HepG2 (cell line): ENCODE data around the gene RAB17. TPM values are rescaled to one million over a fixed set of nuclear protein-coding genes. Genes with fewer than 3 reads are reported as not detected.

Source experiments
- ATAC-seq: fragments of 200-7000 bp; cut with Tn5 transposase; 3 replicates; pipeline ENCODE4 v1.9.1; 2020; ENCODE audit warnings: mild to moderate bottlenecking, moderate library complexity
- BruUV-seq: library from RNA; stranded (reverse); fragments of 400-500 nt; replicated peaks from 2 replicates; lab custom pipeline; 2021; lab: Mats Ljungman, UMichigan
- CTCF ChIA-PET: fragments of 300-600 bp; formaldehyde crosslinking; extraction: SDS; loops from one replicate; lab custom pipeline; 2021; ENCODE audit warnings: low total read pairs, inconsistent platforms, low intra/inter-chr PET ratio; lab: Yijun Ruan, JAX
- POLR2A ChIA-PET: fragments of 350-600 bp; sonication (Branson Sonifier 250); formaldehyde crosslinking; loops from one replicate; lab custom pipeline; 2020; ENCODE audit warnings: antibody characterized with exemption, inconsistent platforms; lab: Yijun Ruan, JAX
- DNase-seq: peaks from one replicate; pipeline ENCODE4 v3.0.0-alpha.2; 2015; ENCODE audit warnings: low spot score
- FAIRE-seq: peaks from 3 replicates; lab custom pipeline; 2011; peaks lifted over from hg19 to GRCh38; lab: Jason Lieb, UNC
- H2AFZ ChIP-seq: one replicate; pipeline ENCODE4 v1.6.1; 2011; ENCODE audit warnings: low read length, inconsistent platforms
- H3K27ac ChIP-seq: fragments of 300-600 bp; 3 replicates; pipeline ENCODE4 v1.8.0; 2011; ENCODE audit warnings: mixed run types, mild to moderate bottlenecking, mixed read lengths, low read length, inconsistent platforms; ENCODE audit not compliant: insufficient read depth; ENCODE audit errors: extremely low read length
- H3K27me3 ChIP-seq, 2 experiments: fragments of 200-600 bp in 1 of 2; 2 replicates in 1 of 2; 3 replicates in 1 of 2; pipeline versions ENCODE4 v1.6.0 to v1.8.0; 2011; ENCODE audit warnings: low read length in 2 of 2, mild to moderate bottlenecking in 2 of 2, moderate library complexity in 2 of 2, inconsistent platforms in 1 of 2; ENCODE audit not compliant: insufficient read depth in 2 of 2, control insufficient read depth in 1 of 2
- H3K36me3 ChIP-seq, 2 experiments: fragments of 200-600 bp in 1 of 2; replicated peaks in 1 of 2; 2 replicates in 1 of 2; 3 replicates in 1 of 2; pipeline versions ENCODE4 v1.5.1 to v1.8.0; 2011; ENCODE audit warnings: low read length in 2 of 2, inconsistent platforms in 1 of 2; ENCODE audit not compliant: insufficient read depth in 2 of 2, control insufficient read depth in 1 of 2
- H3K4me1 ChIP-seq: 2 replicates; pipeline ENCODE4 v1.5.1; 2012; ENCODE audit warnings: low read length, inconsistent platforms; ENCODE audit not compliant: insufficient read depth
- H3K4me2 ChIP-seq: 2 replicates; pipeline ENCODE4 v1.6.0; 2011; ENCODE audit warnings: low read depth, low read length, inconsistent platforms
- H3K4me3 ChIP-seq, 3 experiments: fragments of 200-600 bp in 1 of 3; sonication (generic), shearing (Covaris generic) in 1 of 3; replicated peaks in 1 of 3; 2 replicates each; pipeline ENCODE4 v1.5.1; 2011 to 2016; ENCODE audit warnings: low read length in 3 of 3, inconsistent platforms in 2 of 3, low read depth in 2 of 3, mild to moderate bottlenecking in 2 of 3, control low read depth in 1 of 3, mixed read lengths in 1 of 3; ENCODE audit not compliant: insufficient read depth in 1 of 3
- H3K79me2 ChIP-seq: one replicate; pipeline ENCODE4 v1.6.1; 2011; ENCODE audit warnings: low read length, inconsistent platforms; ENCODE audit not compliant: insufficient read depth
- H3K9ac ChIP-seq: 2 replicates; pipeline ENCODE4 v1.6.0; 2011; ENCODE audit warnings: mild to moderate bottlenecking, low read depth, low read length, inconsistent platforms; ENCODE audit not compliant: insufficient read depth
- H3K9me3 ChIP-seq: 2 replicates; pipeline ENCODE4 v1.5.1; 2012; ENCODE audit warnings: mild to moderate bottlenecking, low read length
- H4K20me1 ChIP-seq: 2 replicates; pipeline ENCODE4 v1.6.0; 2011; ENCODE audit warnings: inconsistent platforms, mild to moderate bottlenecking, low read length, moderate library complexity; ENCODE audit not compliant: insufficient read depth
- AGO2 ChIP-seq: fragments of 200-400 bp; formaldehyde crosslinking; optimal IDR thresholded peaks from 2 replicates; pipeline ENCODE3; 2017; ENCODE audit warnings: mild to moderate bottlenecking, low read depth, low read length, moderate library complexity
- CHCHD3 ChIP-seq: sonication (generic); formaldehyde crosslinking; IDR thresholded peaks from 2 replicates; pipeline ENCODE4 v1.8.0; 2022; ENCODE audit warnings: mild to moderate bottlenecking, missing genetic modification reagents, moderate library complexity
- HNRNPLL ChIP-seq: fragments of 200-400 bp; formaldehyde crosslinking; IDR thresholded peaks from 2 replicates; pipeline ENCODE4 v1.6.1; 2017; ENCODE audit warnings: mild to moderate bottlenecking, low read depth, low read length; ENCODE audit not compliant: poor library complexity, severe bottlenecking
- IRF9 ChIP-seq: sonication (generic); formaldehyde crosslinking; IDR thresholded peaks from 2 replicates; pipeline ENCODE4 v1.8.0; 2022; ENCODE audit warnings: missing genetic modification reagents, mild to moderate bottlenecking, borderline replicate concordance
- ZBTB34 ChIP-seq: sonication (generic); formaldehyde crosslinking; IDR thresholded peaks from 2 replicates; pipeline ENCODE4 v1.8.0; 2022; ENCODE audit warnings: mild to moderate bottlenecking, missing genetic modification reagents
- ZBTB37 ChIP-seq: sonication (generic); formaldehyde crosslinking; IDR thresholded peaks from 2 replicates; pipeline ENCODE4 v1.4.0; 2020; ENCODE audit warnings: mild to moderate bottlenecking, missing genetic modification reagents
- ZNF558 ChIP-seq: sonication (generic); formaldehyde crosslinking; IDR thresholded peaks from 2 replicates; pipeline ENCODE4 v1.9.0; 2022; ENCODE audit warnings: mild to moderate bottlenecking, missing genetic modification reagents, borderline replicate concordance
- ZNF839 ChIP-seq: sonication (generic); formaldehyde crosslinking; IDR thresholded peaks from 2 replicates; pipeline ENCODE4 v1.4.0; 2020; ENCODE audit warnings: missing genetic modification reagents, mild to moderate bottlenecking, borderline replicate concordance
- WGBS: methylation state at CpG from one replicate; pipeline ENCODE4 v1.1.6; 2017; ENCODE audit warnings: low lambda C conversion rate; 5-methylcytosine and 5-hydroxymethylcytosine counted together
- in situ Hi-C: cut with HindIII; loops from 2 replicates; pipeline ENCODE4 v1.10.0; 2017; ENCODE audit warnings: low pct_unique_long_range_greater_than_20kb; ENCODE audit not compliant: extremely low pct_ligation_motif_present
- intact Hi-C: fragments of 100-400 bp; cut with micrococcal nuclease; formaldehyde crosslinking; loops from one replicate; pipeline ENCODE4 v1.10.0; 2022; ENCODE audit not compliant: unreplicated experiment
- polyA plus RNA-seq, 8 experiments: library from polyadenylated mRNA; depleted of rRNA in 3 of 8; stranded (reverse) in 7 of 8; unstranded in 1 of 8; fragments of >200 nt; fragmentation: Illumina TruSeq in 4 of 8; extraction: Trizol in 4 of 8; gene quantifications; 2 replicates each; pipeline versions ENCODE4 v1.2.1 to v1.2.3, GENCODE V29; 2011 to 2016; ENCODE audit warnings: low read depth in 4 of 8, missing spikeins in 1 of 8, mixed read lengths in 1 of 8; ENCODE audit not compliant: insufficient read depth in 1 of 8
- total RNA-seq, 5 experiments: library from RNA; depleted of rRNA; stranded (reverse); fragments of >200 nt; fragmentation: Illumina TruSeq; extraction: Trizol; gene quantifications; 2 replicates each; pipeline ENCODE4 v1.2.3, GENCODE V29; 2016; ENCODE audit warnings: low read depth in 1 of 5
- TF ChIP-seq, protein P1 (sequence below): sonication (generic); formaldehyde crosslinking; IDR thresholded peaks from 2 replicates; pipeline ENCODE4 v1.4.0; 2020; ENCODE audit warnings: missing genetic modification reagents

The RAB17 gene
- total and polyA plus RNA-seq, 2 of the 13 experiments (the other 11 are each of a cell fraction or from before 2014, with no cell fraction given): 68.0 to 124 TPM

DNA sequence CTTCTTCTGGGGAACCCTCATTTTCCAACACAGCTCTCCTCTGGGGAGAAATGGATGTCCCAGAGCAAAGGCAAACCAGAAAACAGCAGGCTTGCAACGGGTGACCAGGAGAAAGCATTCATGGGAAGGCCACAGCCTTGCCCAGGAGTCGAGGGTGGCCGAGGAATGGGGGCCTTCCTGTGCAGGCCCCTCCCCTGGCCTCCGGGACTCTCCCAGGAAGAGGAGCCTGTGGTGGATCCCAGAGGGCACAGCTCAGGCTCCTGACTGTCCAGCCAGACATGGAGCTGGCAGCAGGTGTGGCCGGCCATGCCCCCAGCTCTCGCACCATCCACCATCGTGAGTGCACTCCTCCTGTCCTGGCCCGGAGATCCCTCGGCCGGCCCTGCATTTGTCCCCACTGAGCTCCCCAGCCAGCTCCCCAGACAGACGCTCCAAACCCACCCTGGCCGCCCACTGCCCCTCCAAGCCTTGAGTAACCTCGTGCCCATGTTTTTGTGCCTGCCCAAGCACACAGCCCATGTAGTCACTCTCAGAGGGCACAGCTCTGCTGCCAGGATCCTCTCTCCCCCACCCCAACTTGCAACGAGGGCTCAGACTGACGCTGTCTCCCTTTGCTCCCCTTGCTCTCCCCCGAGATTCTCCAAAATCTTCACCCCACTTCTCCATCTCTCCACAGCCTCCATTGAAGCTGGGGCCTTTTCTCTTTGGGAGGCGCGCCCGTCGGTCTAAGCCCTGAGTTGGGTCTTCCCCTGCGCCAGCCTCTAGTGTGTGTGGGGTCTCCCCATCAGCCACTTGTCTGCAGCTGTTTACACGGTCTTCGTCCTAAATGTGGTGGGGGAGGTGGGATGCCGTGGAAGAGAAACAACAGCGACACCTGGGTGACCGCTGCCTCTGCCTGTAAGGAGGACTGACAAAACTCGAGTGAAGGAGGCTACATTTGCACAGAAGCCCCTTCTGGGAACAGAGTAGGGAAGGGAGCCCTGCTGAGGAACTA is 14.4 kb downstream of the RAB17 start (continued):
- TF ChIP-seq ZBTB37 (CRISPR knock-in tag) (no peak), HNRNPLL (peak; percentile 42), IRF9 (CRISPR knock-in tag) (0 out of 2 replicates have a peak, but pooled peaks have one; percentile 46)
- TF ChIP-seq, protein P1, sequence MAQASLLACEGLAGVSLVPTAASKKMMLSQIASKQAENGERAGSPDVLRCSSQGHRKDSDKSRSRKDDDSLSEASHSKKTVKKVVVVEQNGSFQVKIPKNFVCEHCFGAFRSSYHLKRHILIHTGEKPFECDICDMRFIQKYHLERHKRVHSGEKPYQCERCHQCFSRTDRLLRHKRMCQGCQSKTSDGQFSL (CRISPR knock-in tag): no peak

- Histone ChIP-seq H3K9me3 (no peaks in the 10 kb centered on the region), H3K9ac (no peak overlapping the region), H3K4me3 (no peak overlapping the region), H4K20me1 (no peaks in the 10 kb centered on the region), H3K27ac (no peak overlapping the region), H3K79me2 (no peaks in the 10 kb centered on the region), H2AFZ (no peak overlapping the region), H3K4me1 (peaks cover 19% of the 10 kb centered on the region), H3K4me2 (no peak overlapping the region), H3K27me3 (no peaks in the 10 kb centered on the region), H3K36me3 (peaks cover 17 to 39% of the 10 kb centered on the region in 2 experiments)
- DNase-seq (no peak), ATAC-seq (no peak), FAIRE-seq (no peak)
- WGBS: 92% methylated on average over 23 of the region's 25 CpGs
- ChIA-PET CTCF (interaction anchor here (4.9 kb wide), 1 partner anchor 63 kb away, joined by 109 read pairs; no protein-coding TSS in a partner anchor), POLR2A (no interaction called here)
- BruUV-seq: no TSS peak
- intact Hi-C loops: no loop called here
- in situ Hi-C loops: loop anchor here (5.0 kb wide), 2 partner anchors 63 to 418 kb away; no protein-coding TSS in a partner anchor
- TF ChIP-seq ZBTB34 (CRISPR knock-in tag) (no peak), AGO2 (peak; percentile 70), ZNF558 (CRISPR knock-in tag) (no peak), ZNF839 (CRISPR knock-in tag) (no peak), CHCHD3 (CRISPR knock-in tag) (0 out of 2 replicates have a peak, but pooled peaks have one; percentile 7)
Measured at GRCh38 chr2:237574894-237575868, 15.4 kb downstream of the RAB17 start.
